HG02763 (cell line): ENCODE results near the gene BCAS3.

Experiments used
- ATAC-seq: cut with Tn5 transposase; IDR thresholded peaks from one replicate; pipeline ENCODE4 v1.9.1; 2021; ENCODE audit warnings: mild to moderate bottlenecking, moderate library complexity; ENCODE audit not compliant: unreplicated experiment

BCAS3 gene

DNA sequence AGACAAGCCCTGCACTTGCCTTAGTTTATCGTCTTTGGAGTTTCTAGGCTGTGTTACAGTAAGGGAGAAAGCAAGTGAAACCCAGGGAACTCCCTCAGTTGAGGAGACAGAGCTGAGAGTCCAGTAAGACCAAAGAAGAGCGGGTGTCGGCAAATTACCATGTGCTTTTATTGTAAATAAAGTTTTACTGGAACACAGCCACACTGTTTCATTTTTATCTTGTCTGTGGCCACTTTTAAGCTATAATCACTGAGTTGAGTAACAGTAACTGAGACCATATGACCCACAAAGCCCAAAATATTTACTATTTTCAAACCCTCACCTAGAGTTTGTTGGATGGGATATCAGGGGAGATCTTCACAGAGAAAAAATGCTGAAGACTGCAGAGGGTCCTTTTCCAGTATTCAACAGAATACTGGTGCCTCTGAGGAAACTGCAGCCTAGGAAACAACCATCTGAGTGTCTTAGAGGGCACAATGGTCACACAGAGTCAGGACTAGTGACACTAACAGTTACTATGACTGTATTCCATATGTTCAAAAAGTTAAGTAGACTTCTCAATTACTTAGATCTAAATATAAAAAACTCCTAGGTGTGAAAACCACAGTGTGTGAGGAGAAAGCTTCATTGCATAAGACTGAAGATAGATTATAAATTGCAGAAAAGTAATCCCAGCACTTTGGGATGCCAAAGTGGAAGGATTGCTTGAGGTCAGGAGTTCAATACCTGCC, 370.9 kb downstream of the BCAS3 start:
- ATAC-seq = no peak

DNA sequence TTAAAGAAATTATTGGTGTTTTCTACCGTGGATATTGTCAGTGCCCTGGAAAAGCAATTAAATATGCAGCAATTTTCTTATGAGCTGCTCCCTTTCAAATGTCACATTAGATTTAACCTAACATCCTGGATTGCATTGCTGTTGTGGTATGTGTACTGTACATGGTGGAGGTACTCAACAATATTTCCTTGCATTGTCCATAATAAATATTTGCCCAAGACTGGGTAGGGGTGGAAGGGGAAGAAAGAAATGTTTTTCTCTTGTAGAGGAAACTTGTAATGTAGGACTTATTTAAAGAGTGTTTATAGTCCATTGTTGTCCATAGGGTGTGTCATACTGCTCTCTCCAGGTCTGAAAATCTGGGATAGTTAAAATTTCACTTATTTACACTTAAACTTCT, 375.8 kb downstream of the BCAS3 start:
- no peak for ATAC-seq

DNA sequence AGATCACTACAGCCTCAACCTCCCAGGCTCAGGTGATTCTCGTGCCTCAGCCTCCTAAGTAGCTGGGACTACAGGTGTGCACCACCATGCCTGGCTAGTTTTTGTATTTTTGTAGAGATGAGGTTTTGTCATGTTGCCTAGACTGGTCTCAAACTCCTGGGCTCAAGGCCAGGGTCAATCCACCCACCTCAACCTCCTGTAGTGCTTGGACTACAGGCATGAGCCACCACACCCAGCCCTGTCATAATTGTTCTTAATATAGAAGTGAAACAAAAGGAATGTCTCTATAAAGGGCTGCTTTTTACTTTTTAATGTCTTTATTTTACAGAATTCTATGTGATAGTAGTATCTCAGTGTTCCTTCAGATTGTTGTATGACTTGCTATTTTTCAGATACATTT, 376.8 kb downstream of the BCAS3 start:
- ATAC-seq = no peak

DNA sequence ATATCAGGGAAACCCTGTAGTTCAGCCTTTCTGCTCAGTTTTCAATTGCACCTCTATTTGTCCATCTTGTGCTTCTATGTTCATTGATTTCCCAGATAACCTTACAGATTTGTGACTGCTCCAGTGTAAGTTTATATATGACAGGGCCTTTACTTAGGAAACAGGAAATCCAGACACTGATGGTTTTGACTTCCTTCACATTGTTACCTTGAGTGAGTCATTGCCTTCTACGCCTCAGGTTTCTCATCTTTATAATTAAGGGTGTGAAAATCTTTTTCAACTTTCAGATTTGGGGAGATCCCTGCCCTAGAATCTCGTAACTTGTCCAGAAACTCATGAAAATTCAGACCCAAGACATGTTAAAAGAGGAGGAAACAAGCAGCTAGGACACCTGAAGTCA, 379.6 kb downstream of the BCAS3 start:
- no peak for ATAC-seq

DNA sequence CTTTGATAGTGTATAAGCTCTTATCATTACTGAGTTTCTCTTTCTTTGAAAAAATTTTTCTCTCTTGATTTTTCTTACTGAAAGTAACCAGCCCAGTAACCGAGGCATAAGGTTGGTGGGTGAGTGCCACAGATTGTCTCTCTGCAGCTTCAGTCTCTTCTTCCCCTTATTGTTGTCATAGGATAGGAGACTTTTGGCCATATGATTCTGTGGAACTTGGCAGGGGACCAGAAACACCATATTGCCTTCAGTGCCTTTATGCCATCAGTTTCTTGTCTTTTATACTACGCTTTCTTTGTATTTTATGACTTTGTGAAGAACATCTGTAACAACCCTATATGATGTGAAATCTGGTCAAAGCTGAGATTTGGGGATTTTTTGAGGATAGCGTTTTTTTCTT, 380.4 kb downstream of the BCAS3 start:
- ATAC-seq = no peak

DNA sequence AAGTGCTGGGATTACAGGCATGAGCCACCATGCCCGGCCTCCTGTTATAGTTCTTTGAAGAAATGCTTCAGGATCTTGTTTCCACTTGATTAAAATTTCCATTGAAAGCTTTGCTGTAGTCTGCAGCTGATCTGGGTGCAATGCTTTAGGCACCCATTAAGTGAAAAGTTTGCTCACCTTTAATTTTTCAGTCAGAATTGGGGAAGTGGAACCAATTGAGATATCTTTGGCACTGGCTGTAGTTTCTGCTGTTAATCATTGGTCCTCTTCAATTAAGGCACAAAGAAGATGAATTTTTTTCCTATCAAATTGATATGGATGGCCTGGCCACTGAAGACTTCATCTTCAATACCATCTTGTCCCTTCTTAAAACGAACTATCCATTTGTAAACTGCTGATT, 385.9 kb downstream of the BCAS3 start:
- ATAC-seq = no peak

DNA sequence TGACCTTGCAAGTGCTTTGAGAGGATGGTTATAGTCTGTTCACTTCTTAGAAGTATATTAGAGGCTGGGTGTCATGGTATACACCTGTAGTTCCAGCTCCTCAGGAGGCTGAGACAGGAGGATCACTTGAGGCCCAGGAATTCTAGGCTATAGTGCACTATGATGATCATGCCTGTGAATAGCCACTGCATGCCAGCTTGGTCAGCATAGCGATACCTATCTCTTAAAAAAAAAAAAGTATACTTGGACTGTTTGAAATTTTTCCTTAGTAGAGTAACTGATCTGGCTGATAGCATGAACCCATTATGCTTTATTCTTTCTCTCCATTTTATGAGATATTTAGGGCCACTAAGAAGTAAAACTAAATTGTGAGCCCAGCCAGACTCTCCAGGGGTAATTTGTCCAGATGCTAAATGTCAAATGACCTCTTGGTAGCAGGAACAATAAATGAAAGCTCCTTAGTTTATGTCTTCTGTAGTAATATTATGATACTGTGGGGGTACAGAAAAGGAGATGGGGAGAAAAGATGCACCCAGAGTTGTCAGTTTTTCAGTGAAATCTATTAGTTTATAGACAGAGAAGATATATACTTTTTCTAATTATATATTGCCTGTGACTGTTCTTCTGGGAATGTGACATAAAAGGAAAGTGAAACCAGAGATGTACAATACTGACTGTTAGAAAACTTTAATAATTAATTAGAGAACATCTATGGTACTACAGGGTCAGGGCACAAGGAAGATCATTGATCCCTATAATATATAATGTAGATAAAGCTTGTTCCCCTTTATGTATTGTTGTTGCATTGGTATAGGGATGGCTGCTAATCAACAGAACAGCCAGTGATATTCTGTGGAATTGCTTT, 386.7 kb downstream of the BCAS3 start:
- no peak for ATAC-seq

DNA sequence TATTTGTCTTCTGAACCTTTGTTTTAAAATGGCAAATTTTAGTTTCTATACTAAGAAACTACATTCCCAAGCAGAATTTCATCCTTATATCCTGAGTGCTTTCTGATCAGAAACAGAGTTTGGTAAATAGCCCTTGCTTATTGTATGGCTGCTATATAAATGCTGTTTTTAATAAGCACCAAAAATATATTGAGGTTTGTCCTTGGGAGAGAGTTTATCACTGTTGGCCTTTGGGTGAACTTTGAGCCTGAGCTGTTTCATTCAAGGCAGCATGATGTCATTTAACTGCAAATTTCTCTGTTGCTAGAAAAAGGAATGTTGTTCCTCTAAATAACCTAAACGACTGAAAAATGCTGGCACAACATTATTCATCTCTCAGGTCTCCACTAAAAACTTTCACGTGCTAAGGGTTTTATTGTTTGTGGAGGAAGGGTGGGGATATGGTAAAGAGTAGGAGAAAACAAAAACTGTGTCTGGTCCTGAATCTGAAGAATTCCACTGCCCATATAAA, 387.7 kb downstream of the BCAS3 start:
- ATAC-seq = no peak

DNA sequence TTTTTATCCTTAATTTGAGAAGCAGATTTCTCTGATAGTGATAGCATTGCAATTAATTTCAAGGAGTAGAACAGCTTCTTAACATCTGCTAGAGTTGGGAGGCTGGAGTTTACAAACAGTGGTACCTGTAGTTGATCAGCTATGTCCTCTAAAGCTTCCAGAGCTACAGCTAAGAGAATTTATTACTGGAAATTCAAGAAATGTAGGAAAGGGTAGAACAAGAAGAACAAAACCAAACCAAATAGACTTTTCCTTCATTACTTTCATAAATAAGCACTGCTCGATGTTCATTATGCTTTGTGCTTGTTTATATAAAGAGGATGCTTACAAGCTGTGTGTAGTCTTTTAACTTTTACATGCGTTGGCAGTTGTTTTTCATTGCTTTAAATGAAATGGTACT, 388.4 kb downstream of the BCAS3 start:
- no peak for ATAC-seq

DNA sequence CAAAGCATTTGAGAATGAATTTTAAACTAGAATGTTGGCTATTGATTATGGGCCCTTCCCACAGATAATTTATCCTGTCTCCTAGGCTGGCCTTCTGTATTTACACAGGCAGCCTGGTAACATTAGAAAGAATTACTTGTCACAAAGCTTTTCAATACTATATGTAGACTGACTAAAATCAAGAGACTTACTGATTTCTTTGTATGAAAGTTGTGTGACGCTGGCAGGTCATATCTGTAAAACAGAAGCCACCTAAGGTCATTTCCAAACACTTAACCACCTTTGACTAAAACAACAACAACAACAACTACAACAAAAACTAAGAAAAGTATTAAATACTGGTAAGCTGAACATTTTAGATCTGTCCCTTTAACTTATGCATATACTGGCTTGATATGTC, 393.0 kb downstream of the BCAS3 start:
- no peak for ATAC-seq

DNA sequence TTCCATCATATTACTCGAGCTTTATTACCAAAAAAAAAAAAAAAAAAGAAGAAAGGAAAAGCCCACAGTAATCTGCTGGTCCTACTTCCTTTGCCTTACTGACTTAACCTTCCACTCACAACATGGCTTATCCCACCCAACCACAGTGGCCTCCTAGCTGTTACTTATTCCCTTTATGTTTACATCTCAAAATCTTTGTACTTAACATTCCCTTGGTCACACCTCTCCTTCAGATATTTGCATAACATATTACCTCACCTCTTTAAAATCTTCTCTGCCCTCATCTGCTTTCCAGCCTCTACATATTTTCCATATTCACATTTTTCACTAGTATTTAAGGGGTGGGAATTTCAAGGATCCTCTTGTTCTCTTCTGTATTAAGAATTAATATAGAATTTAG, 395.0 kb downstream of the BCAS3 start:
- no peak for ATAC-seq

DNA sequence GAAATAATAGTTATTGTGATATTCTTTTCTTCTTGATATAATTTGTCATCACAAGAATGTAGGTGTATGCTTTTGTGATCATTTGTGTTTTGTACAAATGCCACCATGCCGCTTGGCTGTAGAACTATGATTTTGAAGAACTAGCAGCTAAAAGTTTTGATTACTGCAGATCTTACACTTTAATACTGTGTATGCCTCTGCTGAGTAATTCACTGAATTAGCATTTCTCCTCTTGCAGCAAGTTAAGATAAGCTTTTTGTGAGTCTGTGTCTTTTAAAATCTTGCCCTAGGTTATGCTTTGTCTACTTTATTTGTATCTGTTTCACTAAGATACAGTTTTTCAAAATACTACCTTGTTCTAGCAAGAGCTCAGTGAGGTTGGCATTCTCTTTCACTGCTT, 395.5 kb downstream of the BCAS3 start:
- ATAC-seq = no peak

DNA sequence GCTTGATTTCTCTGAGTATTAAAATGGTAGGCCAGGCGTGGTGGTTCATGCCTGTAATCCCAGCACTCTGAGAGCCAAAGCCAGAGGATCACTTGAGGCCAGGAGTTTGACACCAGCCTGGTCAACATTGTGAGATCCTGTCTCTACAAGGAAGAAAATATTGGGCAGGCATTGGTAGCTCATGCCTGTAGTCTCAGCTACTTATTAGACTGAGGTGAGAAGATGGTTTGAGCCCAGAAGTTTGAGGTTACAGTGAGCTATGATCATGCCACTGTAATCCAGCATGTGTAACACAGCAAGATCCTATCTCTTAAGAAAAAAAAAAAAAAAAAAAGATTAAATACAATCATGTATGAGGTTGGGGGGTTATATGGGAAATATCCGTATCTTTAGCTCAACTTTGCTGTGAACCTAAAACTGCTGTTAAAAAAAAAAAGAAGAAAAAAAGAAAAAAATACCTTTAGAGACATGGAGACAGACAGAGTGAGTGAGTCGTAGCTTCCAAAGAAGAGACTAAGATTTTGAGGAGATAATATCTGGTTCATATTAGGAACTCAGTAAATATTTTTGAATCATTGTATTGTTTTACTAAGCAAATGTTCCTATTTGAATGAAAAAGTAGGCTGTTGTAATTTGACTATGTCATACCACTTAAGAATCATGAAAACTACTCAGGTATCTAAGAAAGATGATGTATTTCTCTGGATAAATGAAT, 396.3 kb downstream of the BCAS3 start:
- no peak for ATAC-seq

DNA sequence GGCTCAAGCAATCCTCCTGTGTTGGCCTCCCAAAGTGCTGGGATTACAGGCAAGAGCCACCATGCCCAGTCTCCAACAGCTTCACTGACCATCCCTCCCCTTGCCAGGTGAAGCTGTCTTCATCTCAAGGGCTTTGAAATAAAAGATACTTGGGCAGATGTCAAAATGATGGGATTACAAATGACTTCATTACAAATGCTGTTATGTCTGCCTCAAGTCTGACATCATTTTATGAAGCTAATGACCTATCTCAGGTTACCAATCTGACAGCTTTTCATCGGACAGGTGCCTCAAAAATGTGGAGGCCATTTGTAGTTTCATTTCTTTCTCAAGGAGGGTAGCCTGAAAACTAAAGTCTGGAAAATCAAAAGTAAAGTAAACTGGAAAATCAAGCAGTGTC, 398.3 kb downstream of the BCAS3 start:
- no peak for ATAC-seq

DNA sequence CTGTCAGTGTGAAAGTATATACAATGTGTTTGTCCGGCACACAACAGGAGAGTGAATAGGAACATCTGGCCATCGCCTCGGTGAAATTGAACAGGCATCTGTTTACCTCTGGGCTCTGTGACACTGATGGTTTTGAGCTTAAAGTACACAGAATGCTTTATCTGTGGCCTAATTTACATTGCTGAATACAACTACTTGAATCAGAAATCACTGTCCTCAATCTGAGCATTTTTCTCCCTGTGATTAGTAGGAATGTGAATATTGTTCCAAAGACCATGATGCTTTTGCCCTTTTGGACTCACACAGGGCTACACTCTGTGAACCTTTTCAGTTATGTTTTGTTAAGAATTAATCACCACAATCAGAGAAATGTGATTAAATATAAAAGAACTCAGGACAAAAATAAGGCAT, 399.0 kb downstream of the BCAS3 start:
- ATAC-seq = no peak

DNA sequence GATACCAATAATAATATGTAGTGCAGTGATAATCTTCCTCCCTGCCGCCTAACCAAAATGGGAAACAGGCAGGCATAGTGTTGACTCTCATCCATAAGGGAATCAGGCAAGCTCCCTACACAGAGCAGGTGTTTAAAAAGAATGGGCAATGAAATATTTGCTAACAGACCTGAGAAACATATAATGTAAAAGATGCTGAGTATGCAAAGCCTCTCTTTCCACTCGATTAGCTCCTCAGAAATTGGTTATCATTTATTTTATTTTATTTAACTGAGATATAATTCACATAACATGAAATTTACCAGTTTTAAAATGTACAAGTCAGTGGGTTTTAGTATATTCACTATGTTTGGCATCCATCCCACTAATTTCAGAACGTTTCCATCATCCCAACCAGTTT, 404.3 kb downstream of the BCAS3 start:
- ATAC-seq = no peak

DNA sequence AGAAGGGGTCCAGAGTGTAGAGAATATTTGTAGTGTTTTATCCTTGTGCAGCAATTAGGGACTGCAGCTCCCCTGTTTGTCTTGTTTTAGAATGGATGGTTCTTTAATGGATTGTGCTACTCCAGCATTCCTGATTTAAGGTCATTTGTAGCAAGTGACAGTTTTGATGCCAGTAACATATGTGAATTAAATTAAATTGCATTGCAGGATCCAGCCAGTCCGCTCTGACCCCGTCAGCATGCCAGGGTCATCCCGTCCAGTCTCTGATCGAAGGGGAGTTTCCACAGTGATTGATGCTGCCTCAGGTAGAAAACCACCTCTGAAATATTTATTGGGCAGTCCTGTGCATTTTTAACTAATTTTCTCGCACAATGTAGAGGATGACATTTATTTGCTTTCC, 406.6 kb downstream of the BCAS3 start:
- ATAC-seq = no peak

DNA sequence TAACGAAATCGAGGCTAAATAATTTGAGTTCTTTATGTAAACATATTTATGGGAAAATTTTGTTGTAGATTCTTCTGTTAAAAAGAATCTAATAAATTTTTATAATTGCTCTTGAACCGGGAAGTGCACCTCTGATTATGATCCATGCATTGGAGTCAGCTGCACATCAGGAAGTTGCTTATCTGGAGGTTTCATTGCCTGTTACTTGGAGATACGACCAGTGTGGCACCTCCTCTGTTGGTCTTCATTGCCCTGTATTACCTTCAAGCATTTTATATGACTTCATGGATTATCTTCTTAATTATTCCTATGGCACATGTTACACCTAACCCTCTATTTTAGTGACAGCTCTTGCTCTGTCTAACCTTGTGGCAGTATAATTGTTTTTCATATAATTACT, 409.4 kb downstream of the BCAS3 start:
- no peak for ATAC-seq

DNA sequence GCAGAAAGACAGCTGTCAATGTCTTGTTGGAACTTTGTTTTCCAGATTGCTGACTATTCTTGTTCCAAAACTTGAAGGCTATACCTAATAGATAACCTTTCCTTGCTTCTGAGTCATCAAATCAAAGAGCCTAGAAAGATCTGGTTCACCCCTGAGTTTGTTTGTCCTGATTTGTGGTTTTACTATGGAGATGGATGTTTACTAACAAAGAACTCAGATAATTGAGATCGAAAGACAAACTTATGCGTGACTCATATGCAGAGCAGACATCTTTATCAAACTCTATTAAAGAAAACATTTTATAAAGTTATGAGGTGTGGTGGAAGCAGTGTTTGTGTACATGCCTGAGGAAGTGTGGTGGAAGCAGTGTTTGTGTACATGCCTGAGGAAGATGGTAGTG, 410.9 kb downstream of the BCAS3 start:
- no peak for ATAC-seq

DNA sequence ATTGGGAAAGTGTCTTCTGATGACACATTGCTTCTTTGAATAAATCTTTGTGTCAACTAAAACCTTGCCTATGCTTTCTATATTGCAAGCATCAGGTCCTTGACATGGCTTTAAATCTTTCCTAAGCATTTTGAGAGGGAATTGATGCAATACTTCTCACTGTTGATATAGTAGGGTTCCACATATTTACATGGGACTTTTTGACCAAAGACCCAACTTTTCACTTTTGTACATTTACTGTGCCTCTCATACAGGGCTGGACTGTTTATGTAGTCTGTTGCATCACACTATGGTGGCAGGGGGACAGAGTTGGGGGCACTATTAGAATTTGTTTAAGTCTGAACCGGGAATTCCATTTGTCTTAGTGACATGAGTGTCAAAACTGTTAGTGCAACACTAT, 413.4 kb downstream of the BCAS3 start:
- no peak for ATAC-seq

DNA sequence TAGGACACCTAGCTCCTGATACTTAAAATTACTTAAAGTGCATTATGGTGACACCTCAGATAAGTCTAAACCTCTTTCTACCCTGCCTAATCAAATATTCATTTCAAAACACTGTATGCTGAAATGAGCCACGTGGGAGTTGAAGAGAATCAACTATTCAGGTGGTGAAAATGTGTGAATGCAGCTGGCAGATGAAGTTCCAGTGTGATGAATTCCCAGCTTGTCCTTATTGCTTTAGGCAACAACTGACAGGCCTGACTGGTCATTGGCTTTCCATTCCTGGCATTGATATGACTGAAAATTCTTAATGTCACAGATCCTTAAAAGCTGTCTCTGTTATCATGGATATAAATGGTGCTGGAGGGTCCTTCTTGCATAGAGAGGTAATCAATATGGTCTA, 420.1 kb downstream of the BCAS3 start:
- no peak for ATAC-seq

DNA sequence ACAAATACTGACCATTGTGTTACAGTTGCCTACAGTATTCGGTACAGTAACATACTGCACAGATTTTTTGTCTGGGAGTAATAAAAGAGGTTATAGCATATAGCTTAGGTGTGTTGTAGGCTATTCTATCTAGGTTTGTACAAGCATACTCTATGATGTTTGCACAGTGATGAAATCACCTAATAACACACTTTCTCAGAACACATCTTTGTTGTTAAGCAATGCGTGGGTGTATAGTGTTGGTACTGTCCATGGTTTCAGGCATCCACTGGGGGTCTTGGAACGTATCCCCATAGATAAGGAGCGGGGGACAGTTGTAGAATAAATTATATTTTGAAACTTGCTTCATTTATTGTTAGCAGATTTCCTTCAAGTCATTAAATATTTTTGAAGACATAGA, 428.7 kb downstream of the BCAS3 start:
- ATAC-seq = no peak
